HTR-8/SVneo (cell line): ENCODE measurements around the gene HERPUD1.
A peak's percentile ranks its signal among the peaks of the same experiment; 100 is the strongest.
"Not testable (repeated sequence)": the region's sequence is repeated elsewhere in the genome, so short reads cannot be mapped to it uniquely, and the experiment has no call there.

Source experiments
- DNase-seq: peaks from one replicate; pipeline ENCODE4 v3.0.0; 2011; ENCODE audit warnings: low spot score, mixed read lengths; ENCODE audit not compliant: insufficient read length
- FAIRE-seq: peaks from 2 replicates; lab custom pipeline; 2011; peaks lifted over from hg19 to GRCh38; lab: Jason Lieb, UNC

HERPUD1 gene

GRCh38 chr16:56974549-56975300, 42.8 kb downstream of the HERPUD1 start:
- DNase-seq (no peak), FAIRE-seq (no peak)

GRCh38 chr16:56975714-56976113, 43.8 kb downstream of the HERPUD1 start:
- FAIRE-seq (no peak), DNase-seq (no peak)

GRCh38 chr16:56977216-56977615, 45.3 kb downstream of the HERPUD1 start:
- DNase-seq: no peak
- peak; percentile 54 for FAIRE-seq

GRCh38 chr16:56977823-56978430, 46.0 kb downstream of the HERPUD1 start:
- no peak for DNase-seq
- FAIRE-seq: no peak

GRCh38 chr16:56980201-56980535, 48.2 kb downstream of the HERPUD1 start:
- DNase-seq: no peak
- no peak for FAIRE-seq

- DNase-seq (no peak), FAIRE-seq (no peak)
Measured at GRCh38 chr16:56980792-56981724, 49.1 kb downstream of the HERPUD1 start.

- no peak for DNase-seq
- FAIRE-seq: no peak
Measured at GRCh38 chr16:56981729-56982271, 49.9 kb downstream of the HERPUD1 start.

- FAIRE-seq (no peak), DNase-seq (no peak)
Measured at GRCh38 chr16:56982695-56983094, 50.8 kb downstream of the HERPUD1 start.

GRCh38 chr16:56983211-56983751, 51.3 kb downstream of the HERPUD1 start:
- FAIRE-seq: no peak
- no peak for DNase-seq

- no peak for FAIRE-seq
Measured at GRCh38 chr16:56984639-56985038, 52.7 kb downstream of the HERPUD1 start.

GRCh38 chr16:56985288-56985961, 53.5 kb downstream of the HERPUD1 start:
- no peak for FAIRE-seq

More at GRCh38 chr16:56984639-56985038, 52.7 kb downstream of the HERPUD1 start:
- no peak for DNase-seq

GRCh38 chr16:56985962-56986360, 54.0 kb downstream of the HERPUD1 start:
- no peak for FAIRE-seq
- no peak for DNase-seq

More at GRCh38 chr16:56985288-56985961, 53.5 kb downstream of the HERPUD1 start:
- DNase-seq: peak; percentile 75

GRCh38 chr16:56986361-56986760, 54.4 kb downstream of the HERPUD1 start:
- FAIRE-seq (no peak), DNase-seq (no peak)

GRCh38 chr16:56986908-56987307, 55.0 kb downstream of the HERPUD1 start:
- DNase-seq: not testable (repeated sequence)
- peak; percentile 75 for FAIRE-seq

GRCh38 chr16:56987692-56988091, 55.8 kb downstream of the HERPUD1 start:
- DNase-seq (no peak), FAIRE-seq (no peak)

- DNase-seq: no peak
- peak; percentile 88 for FAIRE-seq
Measured at GRCh38 chr16:56988161-56988947, 56.4 kb downstream of the HERPUD1 start.

- peak; percentile 80 for DNase-seq
- FAIRE-seq: peak; percentile 13
Measured at GRCh38 chr16:56988948-56989945, 57.3 kb downstream of the HERPUD1 start, which contains the start of gene NLRC5. NLRC5 (plus strand) TSS chr16:56989557; CDS start chr16:57020713, 31,156 bp downstream.

- FAIRE-seq (no peak), DNase-seq (no peak)
Measured at GRCh38 chr16:56989988-56990387, 58.0 kb downstream of the HERPUD1 start.
